ENCODE measurements around the gene PHYHD1.

The PHYHD1 gene

DNA sequence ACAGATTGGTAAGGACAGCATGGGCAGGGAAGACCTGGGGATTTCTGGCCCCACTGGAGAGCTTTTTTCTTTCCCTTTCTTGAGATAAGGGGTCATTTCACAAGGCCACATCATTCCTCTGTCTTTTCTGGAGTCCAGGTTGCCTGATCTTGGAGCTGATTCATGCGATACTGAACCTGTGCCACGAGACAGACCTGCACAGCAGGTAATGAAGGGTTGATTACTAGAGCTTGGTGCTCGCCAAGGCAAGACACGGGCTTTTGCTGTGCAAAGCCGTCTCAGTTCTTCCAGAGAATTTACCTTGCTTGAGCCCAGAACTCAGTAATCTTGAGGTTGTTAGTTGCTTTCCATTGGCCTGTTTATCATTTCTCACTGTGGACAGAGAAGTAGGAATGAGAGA, 65.9 kb downstream of the PHYHD1 start:
- no peak for DNase-seq

DNA sequence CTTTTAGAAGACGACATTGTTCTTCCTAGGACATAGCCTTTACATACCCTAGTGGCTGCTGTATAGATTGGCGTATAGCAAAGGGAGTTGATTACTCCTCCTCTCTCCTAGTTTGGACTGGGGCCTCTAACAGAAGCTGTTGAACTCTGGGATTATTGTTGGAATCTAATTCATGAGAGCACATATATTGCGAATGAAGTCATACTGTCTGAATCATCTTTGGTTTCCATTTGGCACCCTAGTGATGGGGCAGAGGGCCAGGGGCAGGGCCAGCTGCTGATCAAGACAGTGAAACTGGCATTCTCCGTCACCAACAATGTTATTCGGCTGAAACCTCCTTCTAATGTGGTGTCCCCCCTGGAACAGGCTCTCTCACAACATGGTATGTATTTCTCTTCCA, 67.0 kb downstream of the PHYHD1 start:
- no peak for DNase-seq
